Testis (tissue), 3 donors: Measurements from ENCODE around the gene OPTN. TPM values are rescaled to one million over a fixed set of nuclear protein-coding genes. Genes with fewer than 3 reads are reported as not detected.

Experiments
- DNase-seq: peaks from one replicate; pipeline ENCODE4 v3.0.0-alpha.2; 2019
- H3K27ac ChIP-seq, 2 donors: fragments of 200-600 bp; sonication (generic); one replicate each; pipeline ENCODE4 v1.5.1; 2019
- H3K27me3 ChIP-seq: fragments of 200-600 bp; sonication (generic); one replicate; pipeline ENCODE4 v1.5.1; 2019
- H3K36me3 ChIP-seq: fragments of 200-600 bp; sonication (generic); one replicate; pipeline ENCODE4 v1.5.1; 2017; ENCODE audit warnings: low read depth; ENCODE audit errors: missing control alignments
- H3K4me1 ChIP-seq: fragments of 200-600 bp; sonication (generic); one replicate; pipeline ENCODE4 v1.5.1; 2019
- H3K4me3 ChIP-seq, 2 donors: fragments of 200-600 bp; sonication (generic); one replicate each; pipeline ENCODE4 v1.5.1; 2017 to 2019
- H3K9me3 ChIP-seq: fragments of 200-600 bp; sonication (generic); one replicate; pipeline ENCODE4 v1.5.1; 2017
- POLR2A ChIP-seq: fragments of 450-650 bp; IDR thresholded peaks from one replicate; pipeline ENCODE4 v1.6.1; 2017; ENCODE audit warnings: antibody characterized with exemption, mild to moderate bottlenecking, moderate library complexity
- WGBS, 2 donors: methylation state at CpG; one replicate each; pipeline ENCODE4 v1.1.5; 2018; 5-methylcytosine and 5-hydroxymethylcytosine counted together
- intact Hi-C: fragments of 100-400 bp; cut with DNase I; formaldehyde crosslinking; loops from one replicate; pipeline ENCODE4 v1.15.1; 2023; ENCODE audit warnings: low total_unique reads
- polyA plus RNA-seq: library from polyadenylated mRNA; stranded (reverse); fragments of 350-450 nt; fragmentation: Illumina TruSeq; extraction: RNeasy Lipid Tissue Mini Kit (QIAGEN cat#74804); gene quantifications from one replicate; pipeline ENCODE4 v1.2.3, GENCODE V29; 2014; ENCODE audit warnings: low read depth, low replicate concordance; ENCODE audit not compliant: insufficient read depth
- total RNA-seq, 2 donors: library from RNA; depleted of rRNA; stranded (reverse); fragments of >200 nt; gene quantifications; one replicate each; pipeline ENCODE4 v1.2.3, GENCODE V29; 2016
- TF ChIP-seq, protein P1 (sequence below), 3 experiments: fragments of 450-650 bp in 2 of 3; fragments of 200-600 bp in 1 of 3; sonication (generic) in 1 of 3; IDR thresholded peaks; one replicate each; pipeline ENCODE4 v1.5.1; 2016 to 2019; ENCODE audit warnings: antibody characterized with exemption in 3 of 3, mild to moderate bottlenecking in 2 of 3, moderate library complexity in 1 of 3

The OPTN gene
- total and polyA plus RNA-seq, 3 donors from 2014 or later = 87.5 to 130 (median 109) TPM

DNA sequence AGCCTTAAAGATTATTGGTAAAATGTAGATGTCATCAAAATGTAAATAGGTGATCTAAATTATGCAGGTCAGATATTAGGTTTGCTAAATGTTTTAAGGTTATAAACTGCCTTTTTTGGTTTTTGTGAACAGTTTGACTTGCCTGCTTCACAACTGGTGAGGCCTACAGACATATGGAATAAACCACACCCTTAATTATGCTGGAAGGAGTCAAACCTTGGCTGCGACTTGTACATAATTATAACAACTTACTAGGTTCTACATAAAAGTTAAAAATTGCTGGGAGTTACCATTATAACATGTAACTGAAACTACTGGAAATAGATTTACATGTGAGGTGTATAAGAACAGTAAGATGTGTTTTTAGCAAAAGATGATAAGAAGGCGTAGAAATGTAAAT is 31.5 kb upstream of the OPTN start:
- 97 to 100% methylated on average over 2 of the region's 2 CpGs for WGBS, 2 donors
- no peak for DNase-seq

DNA sequence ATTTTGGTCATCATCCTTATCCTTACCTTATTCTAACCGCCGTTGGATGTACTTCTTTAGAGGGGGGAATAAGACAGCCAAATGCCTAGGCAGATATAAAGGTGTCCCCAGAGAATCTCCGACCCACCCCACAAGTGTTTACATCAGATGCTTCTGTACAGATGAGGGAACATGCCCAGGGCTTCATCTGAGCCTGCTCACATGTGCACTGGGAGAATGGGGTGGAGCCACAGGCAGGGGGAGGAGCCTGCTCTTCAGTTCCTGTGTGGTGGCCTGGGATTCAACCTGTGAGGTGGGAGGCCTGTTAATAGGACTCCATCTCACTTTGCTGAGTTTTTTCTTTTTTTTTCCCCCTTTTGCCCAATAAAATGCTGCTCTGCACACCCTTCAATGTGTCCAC is 27.6 kb upstream of the OPTN start:
- intact Hi-C loops = loop anchor here (10.0 kb wide), 1 partner anchor 358 kb away; no protein-coding TSS in a partner anchor
- H3K27ac ChIP-seq = no peak overlapping the region
- TF ChIP-seq, protein P1, sequence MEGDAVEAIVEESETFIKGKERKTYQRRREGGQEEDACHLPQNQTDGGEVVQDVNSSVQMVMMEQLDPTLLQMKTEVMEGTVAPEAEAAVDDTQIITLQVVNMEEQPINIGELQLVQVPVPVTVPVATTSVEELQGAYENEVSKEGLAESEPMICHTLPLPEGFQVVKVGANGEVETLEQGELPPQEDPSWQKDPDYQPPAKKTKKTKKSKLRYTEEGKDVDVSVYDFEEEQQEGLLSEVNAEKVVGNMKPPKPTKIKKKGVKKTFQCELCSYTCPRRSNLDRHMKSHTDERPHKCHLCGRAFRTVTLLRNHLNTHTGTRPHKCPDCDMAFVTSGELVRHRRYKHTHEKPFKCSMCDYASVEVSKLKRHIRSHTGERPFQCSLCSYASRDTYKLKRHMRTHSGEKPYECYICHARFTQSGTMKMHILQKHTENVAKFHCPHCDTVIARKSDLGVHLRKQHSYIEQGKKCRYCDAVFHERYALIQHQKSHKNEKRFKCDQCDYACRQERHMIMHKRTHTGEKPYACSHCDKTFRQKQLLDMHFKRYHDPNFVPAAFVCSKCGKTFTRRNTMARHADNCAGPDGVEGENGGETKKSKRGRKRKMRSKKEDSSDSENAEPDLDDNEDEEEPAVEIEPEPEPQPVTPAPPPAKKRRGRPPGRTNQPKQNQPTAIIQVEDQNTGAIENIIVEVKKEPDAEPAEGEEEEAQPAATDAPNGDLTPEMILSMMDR (IDR thresholded peaks at IDR 0.05) = no peak
- no peak for TF ChIP-seq POLR2A
- no peaks in the 10 kb centered on the region for H3K9me3 ChIP-seq
- H3K4me3 ChIP-seq = no peak overlapping the region
- H3K36me3 ChIP-seq = no peaks in the 10 kb centered on the region
- no peak for DNase-seq
- no peaks in the 10 kb centered on the region for H3K4me1 ChIP-seq
- 97 to 100% methylated on average over 3 of the region's 3 CpGs for WGBS, 2 donors
- no peaks in the 10 kb centered on the region for H3K27me3 ChIP-seq

More for the DNA sequence above, 31.5 kb upstream of the OPTN start:
- H3K4me3 ChIP-seq = no peak overlapping the region
- intact Hi-C loops = no loop called here
- H3K27ac ChIP-seq = no peak overlapping the region
- H3K36me3 ChIP-seq = no peaks in the 10 kb centered on the region
- no peaks in the 10 kb centered on the region for H3K9me3 ChIP-seq
- TF ChIP-seq, protein P1 (IDR thresholded peaks at IDR 0.05) = no peak
- TF ChIP-seq POLR2A = no peak
- no peaks in the 10 kb centered on the region for H3K4me1 ChIP-seq
- H3K27me3 ChIP-seq = no peaks in the 10 kb centered on the region

DNA sequence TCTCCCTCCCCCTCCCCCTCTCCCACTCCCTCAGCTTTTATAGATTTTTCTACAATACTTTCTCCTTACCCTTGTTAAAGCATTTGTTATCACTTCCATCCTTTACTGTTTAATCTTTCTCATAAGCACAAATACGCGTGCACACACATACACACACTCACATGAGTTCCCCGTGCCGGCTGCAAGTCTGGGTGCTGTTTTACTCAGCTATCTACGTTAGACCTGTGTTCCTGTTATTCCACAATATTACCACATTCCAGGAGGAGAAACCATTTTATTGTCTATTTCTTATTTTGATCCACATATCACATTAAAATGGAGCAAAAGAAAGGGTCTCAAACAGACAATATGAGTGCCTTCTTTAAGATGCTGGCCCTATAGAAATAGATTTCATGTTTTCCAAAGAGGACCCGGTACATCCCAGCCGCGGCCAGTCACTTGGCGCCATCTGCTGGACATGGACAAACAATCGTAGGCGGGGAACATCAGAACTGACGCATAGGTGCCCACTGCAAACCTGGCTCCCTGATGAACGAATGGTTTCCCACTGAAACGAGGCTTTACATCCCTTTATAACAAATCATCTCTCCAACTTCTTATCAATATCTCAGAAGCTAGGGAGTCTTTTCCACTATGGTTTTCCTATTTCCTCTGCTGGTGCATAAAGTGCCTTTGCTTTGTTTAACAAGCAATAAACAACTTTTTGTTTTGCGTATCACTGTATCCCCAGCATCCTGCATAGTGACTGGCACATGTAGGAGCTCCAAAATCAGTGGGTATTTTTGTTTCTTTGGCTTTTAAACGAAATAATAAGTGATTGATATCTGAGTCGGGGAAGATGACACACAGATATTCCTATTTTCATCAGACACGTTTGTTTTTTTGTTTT is 25.2 kb upstream of the OPTN start:
- intact Hi-C loops = loop anchor here (10.0 kb wide), 1 partner anchor 360 kb away; no protein-coding TSS in a partner anchor
- H3K36me3 ChIP-seq = no peaks in the 10 kb centered on the region
- H3K4me1 ChIP-seq = no peaks in the 10 kb centered on the region
- peak; percentile 84 for DNase-seq
- H3K27ac ChIP-seq = no peak overlapping the region
- TF ChIP-seq POLR2A = no peak
- TF ChIP-seq, protein P1 (IDR thresholded peaks at IDR 0.05) = peak; percentile 67 to 80 (median 72)
- no peaks in the 10 kb centered on the region for H3K9me3 ChIP-seq
- H3K27me3 ChIP-seq = no peaks in the 10 kb centered on the region
- 20 to 22% methylated on average over 18 of the region's 18 CpGs for WGBS, 2 donors
- H3K4me3 ChIP-seq = no peak overlapping the region

DNA sequence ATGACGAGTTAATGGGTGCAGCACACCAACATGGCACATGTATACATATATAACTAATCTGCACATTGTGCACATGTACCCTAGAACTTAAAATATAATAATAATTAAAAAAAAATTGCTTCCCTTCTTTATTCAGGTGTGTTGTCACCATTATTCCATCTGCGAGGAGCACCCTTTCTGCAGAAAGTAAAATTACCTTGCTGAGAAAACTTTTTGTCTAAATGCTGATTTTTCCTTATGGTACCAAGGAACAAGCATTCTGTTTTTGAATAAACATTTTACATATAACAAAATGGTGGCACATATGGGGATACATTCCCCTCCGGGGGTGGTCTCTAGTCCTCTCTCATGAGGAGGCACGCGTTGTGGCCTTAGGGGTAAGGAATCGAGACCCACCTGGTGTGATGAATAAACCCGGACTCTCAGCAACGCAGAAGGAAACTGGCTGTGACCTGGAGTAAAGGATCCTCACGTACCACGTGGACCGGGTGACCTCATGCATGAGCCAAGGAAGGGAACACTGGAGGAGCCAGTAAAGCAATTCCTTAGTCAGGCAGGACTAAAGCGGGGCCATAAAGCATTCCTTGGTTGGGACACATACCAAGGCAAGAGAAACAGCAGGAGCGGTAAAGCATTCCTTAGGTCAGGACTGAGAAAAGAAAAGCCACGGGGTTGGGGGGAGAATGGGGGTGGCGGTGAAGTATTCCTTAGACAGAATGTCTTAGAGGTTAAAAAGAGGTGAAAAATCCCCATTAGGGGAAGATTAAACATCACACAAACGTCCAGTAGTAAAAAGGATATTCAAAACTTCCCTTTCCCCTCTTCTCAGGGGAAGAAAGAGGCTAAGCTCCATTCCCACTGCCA is 20.8 kb upstream of the OPTN start:
- Histone ChIP-seq H3K4me1 (no peaks in the 10 kb centered on the region), H3K27me3 (no peaks in the 10 kb centered on the region), H3K27ac (no peak overlapping the region), H3K4me3 (no peak overlapping the region), H3K36me3 (no peaks in the 10 kb centered on the region), H3K9me3 (no peaks in the 10 kb centered on the region)
- no peak for DNase-seq
- TF ChIP-seq, protein P1 (IDR thresholded peaks at IDR 0.05) = no peak
- no peak for TF ChIP-seq POLR2A
- 79 to 87% methylated on average over 16 of the region's 16 CpGs for WGBS, 2 donors
- intact Hi-C loops = loop anchor here (10.0 kb wide), 1 partner anchor 364 kb away; no protein-coding TSS in a partner anchor
